ENCODE measurements around the gene NUDT13. TPM values are rescaled to one million over a fixed set of nuclear protein-coding genes. Genes with fewer than 3 reads are reported as not detected.

Gene NUDT13
- total and polyA plus RNA-seq, 7 donors = 0.69 to 4.6 (median 2.9) TPM

DNA sequence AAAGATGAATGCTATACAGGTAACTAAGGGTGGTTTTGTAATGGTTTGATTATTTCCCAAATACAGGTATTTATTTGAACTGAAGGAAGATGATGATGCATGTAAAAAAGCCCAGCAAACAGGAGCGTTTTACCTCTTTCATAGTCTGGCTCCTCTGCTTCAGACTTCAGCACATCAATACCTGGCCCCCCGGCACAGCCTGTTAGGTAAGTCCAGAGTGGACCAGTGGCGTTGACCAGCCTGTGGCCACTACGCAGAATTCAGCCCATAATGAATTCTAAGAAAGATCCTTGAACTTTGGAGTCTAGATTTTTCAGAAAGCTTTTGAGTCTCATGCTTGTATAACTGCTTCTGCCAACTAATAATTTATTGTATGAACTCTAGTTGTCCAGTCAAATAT is 9.7 kb downstream of the NUDT13 start:
- peak overlapping the region; percentile 31 for H3K27ac ChIP-seq
- H3K4me3 ChIP-seq = no peak overlapping the region
- intact Hi-C loops (cut with DNase I) = loop anchor here in 1 of 2 donors (5.0 kb wide), 1 partner anchor 33 kb away; no protein-coding TSS in a partner anchor
- H3K4me1 ChIP-seq = peaks cover 17% of the 10 kb centered on the region
- DNase-seq = no peak
- ATAC-seq = no peak
- TF ChIP-seq, protein P1, sequence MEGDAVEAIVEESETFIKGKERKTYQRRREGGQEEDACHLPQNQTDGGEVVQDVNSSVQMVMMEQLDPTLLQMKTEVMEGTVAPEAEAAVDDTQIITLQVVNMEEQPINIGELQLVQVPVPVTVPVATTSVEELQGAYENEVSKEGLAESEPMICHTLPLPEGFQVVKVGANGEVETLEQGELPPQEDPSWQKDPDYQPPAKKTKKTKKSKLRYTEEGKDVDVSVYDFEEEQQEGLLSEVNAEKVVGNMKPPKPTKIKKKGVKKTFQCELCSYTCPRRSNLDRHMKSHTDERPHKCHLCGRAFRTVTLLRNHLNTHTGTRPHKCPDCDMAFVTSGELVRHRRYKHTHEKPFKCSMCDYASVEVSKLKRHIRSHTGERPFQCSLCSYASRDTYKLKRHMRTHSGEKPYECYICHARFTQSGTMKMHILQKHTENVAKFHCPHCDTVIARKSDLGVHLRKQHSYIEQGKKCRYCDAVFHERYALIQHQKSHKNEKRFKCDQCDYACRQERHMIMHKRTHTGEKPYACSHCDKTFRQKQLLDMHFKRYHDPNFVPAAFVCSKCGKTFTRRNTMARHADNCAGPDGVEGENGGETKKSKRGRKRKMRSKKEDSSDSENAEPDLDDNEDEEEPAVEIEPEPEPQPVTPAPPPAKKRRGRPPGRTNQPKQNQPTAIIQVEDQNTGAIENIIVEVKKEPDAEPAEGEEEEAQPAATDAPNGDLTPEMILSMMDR (IDR thresholded peaks at IDR 0.05) = no peak
- no peaks in the 10 kb centered on the region for H3K9me3 ChIP-seq
- WGBS, 3 donors = 93 to 95% (median 93%) methylated on average over 4 of the region's 4 CpGs
- no peaks in the 10 kb centered on the region for H3K27me3 ChIP-seq (ENCODE audit: insufficient read depth in 3 of 3, low read length in 2 of 3)
- peaks cover 0 to 54% of the 10 kb centered on the region in 2 donors for H3K36me3 ChIP-seq (ENCODE audit: insufficient read depth in 1 of 2, low read depth in 1 of 2)

DNA sequence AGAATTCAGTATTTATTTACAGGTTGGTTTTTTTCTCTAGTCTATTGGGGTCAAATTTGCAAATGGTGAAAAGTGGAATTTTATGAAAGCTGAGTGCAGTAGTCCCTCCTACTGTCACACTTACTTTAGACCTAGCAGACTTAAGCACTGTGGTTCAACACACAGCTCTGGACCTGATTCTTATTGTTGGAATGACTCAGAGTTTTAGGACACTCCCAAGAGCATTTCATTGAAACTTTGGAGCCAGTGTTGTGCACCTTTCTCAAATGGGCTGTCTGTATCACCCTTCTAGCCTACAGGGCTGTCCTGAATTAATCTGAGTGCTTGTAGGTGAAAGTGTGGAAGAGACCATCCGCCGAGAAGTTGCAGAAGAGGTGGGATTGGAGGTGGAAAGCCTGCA is 16.1 kb downstream of the NUDT13 start:
- Histone ChIP-seq H3K9me3 (no peaks in the 10 kb centered on the region), H3K36me3 (ENCODE audit: insufficient read depth in 1 of 2, low read depth in 1 of 2) (peaks cover 0 to 95% of the 10 kb centered on the region in 2 donors), H3K4me3 (no peak overlapping the region), H3K4me1 (no peaks in the 10 kb centered on the region), H3K27ac (no peak overlapping the region), H3K27me3 (ENCODE audit: insufficient read depth in 3 of 3, low read length in 2 of 3) (no peaks in the 10 kb centered on the region)
- TF ChIP-seq, protein P1 (IDR thresholded peaks at IDR 0.05) = no peak
- intact Hi-C loops (cut with DNase I) = loop anchor here in 1 of 2 donors (5.0 kb wide), 1 partner anchor 34 kb away; no protein-coding TSS in a partner anchor
- 98 to 100% (median 98%) methylated on average over 2 of the region's 2 CpGs for WGBS, 3 donors
- no peak for ATAC-seq
- no peak for DNase-seq

DNA sequence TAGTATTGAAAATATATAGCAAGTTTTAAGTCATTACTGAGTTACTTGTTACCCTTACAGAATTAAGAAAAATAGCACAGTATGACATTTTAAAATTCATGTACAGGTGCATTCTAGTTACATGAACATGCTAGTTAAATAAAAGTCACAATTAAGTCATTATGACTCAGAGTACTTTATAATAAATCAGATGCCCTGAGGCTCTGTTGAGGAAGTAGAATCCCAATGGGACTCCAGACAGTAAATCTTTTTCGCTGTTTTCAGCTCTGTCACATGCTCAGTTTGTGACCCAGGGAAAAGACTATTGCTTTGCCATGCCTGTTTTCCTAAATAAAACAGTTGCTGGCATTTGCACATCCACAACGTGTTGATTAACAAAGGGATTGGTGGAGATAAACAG is 21.0 kb downstream of the NUDT13 start:
- DNase-seq (no peak), ATAC-seq (peak in 1 of 4 donors; percentile 35)
- H3K9me3 ChIP-seq = no peaks in the 10 kb centered on the region
- H3K27me3 ChIP-seq (ENCODE audit: insufficient read depth in 3 of 3, low read length in 2 of 3) = no peaks in the 10 kb centered on the region
- TF ChIP-seq, protein P1 (IDR thresholded peaks at IDR 0.05) = no peak
- no peak overlapping the region for H3K4me3 ChIP-seq
- H3K36me3 ChIP-seq (ENCODE audit: insufficient read depth in 1 of 2, low read depth in 1 of 2) = peaks cover 7 to 100% of the 10 kb centered on the region in 2 donors
- H3K27ac ChIP-seq = no peak overlapping the region
- WGBS, 3 donors = 37 to 50% (median 43%) methylated on average over 2 of the region's 2 CpGs
- intact Hi-C loops (cut with DNase I) = loop anchor here in 1 of 2 donors (10.0 kb wide), 1 partner anchor 254 kb away; no protein-coding TSS in a partner anchor
- H3K4me1 ChIP-seq = no peaks in the 10 kb centered on the region

DNA sequence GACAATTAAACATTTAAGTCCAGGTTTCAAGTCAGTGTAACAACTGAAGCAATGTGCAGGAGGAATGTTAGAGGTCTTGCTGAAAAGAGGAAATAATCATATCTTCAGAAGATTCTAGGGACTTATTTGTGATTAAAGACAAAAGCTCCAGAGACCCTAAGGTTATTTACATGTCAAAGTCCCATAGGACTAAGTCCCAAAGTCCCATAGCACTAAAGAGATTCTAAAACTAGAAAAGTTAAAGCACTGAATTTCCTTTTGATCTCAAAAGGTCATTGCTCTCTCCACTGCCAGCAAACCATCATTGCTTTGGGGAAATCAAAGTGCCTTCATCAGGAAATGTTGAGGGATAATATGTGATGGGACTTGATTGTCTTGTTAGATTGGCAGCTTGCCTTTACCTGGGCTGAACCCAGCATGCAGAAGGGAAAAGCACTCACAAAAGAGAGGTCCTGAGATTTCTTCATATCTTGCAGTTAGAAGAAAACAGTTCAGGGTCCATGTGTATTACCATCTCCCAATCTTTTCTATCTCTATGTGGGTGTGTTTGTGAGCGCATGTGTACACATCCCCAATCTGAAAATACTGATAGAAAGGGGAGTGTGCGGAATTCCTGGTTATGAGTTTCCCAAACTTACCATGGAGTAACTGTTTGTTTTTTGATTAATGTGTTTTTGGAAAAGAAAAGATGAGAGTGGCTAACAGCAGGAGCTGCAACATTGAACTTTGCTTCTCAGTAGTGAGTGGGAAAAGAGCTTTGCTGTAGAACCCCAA is 21.8 kb downstream of the NUDT13 start:
- Histone ChIP-seq H3K4me1 (no peaks in the 10 kb centered on the region), H3K4me3 (no peak overlapping the region), H3K27me3 (ENCODE audit: insufficient read depth in 3 of 3, low read length in 2 of 3) (no peaks in the 10 kb centered on the region), H3K9me3 (no peaks in the 10 kb centered on the region), H3K27ac (no peak overlapping the region), H3K36me3 (ENCODE audit: insufficient read depth in 1 of 2, low read depth in 1 of 2) (peaks cover 7 to 100% of the 10 kb centered on the region in 2 donors)
- WGBS, 3 donors = 96 to 99% (median 98%) methylated on average over 2 of the region's 2 CpGs
- DNase-seq = no peak
- no peak for ATAC-seq
- intact Hi-C loops (cut with DNase I) = loop anchor here in 1 of 2 donors (10.0 kb wide), 1 partner anchor 253 kb away; no protein-coding TSS in a partner anchor
- TF ChIP-seq, protein P1 (IDR thresholded peaks at IDR 0.05) = no peak

Measured in psoas muscle (tissue), 8 donors.